Transverse colon (tissue), 4 donors: ENCODE results near the gene PHF3. TPM values are rescaled to one million over a fixed set of nuclear protein-coding genes. Genes with fewer than 3 reads are reported as not detected.
"Not testable (repeated sequence)": the region's sequence is repeated elsewhere in the genome, so short reads cannot be mapped to it uniquely, and the experiment has no call there.

Experiments used
- DNase-seq: peaks from one replicate; pipeline ENCODE4 v3.0.0-alpha.2; 2019
- H3K27ac ChIP-seq, 4 donors: fragments of 200-600 bp; sonication (generic); 2 replicates each; pipeline ENCODE4 v1.5.1; 2016 to 2018; ENCODE audit warnings: inconsistent platforms in 4 of 4
- H3K27me3 ChIP-seq: fragments of 200-600 bp; sonication (generic); 2 replicates; pipeline ENCODE4 v1.5.1; 2017; ENCODE audit warnings: inconsistent platforms
- H3K36me3 ChIP-seq, 4 donors: fragments of 200-600 bp; sonication (generic); 2 replicates each; pipeline ENCODE4 v1.5.1; 2017 to 2019; ENCODE audit warnings: inconsistent platforms in 4 of 4
- H3K4me1 ChIP-seq, 4 donors: fragments of 200-600 bp; sonication (generic); 2 replicates each; pipeline ENCODE4 v1.5.1; 2017 to 2020; ENCODE audit warnings: inconsistent platforms in 4 of 4
- H3K4me3 ChIP-seq, 4 donors: fragments of 200-600 bp; sonication (generic); 1 replicate in 1 of 4; 2 replicates in 3 of 4; pipeline versions ENCODE4 v1.5.1 to v1.6.1; 2017 to 2019; ENCODE audit warnings: inconsistent platforms in 4 of 4
- H3K9me3 ChIP-seq, 2 donors: fragments of 200-600 bp; sonication (generic); 2 replicates each; pipeline ENCODE4 v1.5.1; 2017 to 2019; ENCODE audit warnings: inconsistent platforms in 2 of 2
- CTCF ChIP-seq, 5 experiments: fragments of 200-600 bp in 3 of 5; fragments of 450-650 bp in 2 of 5; sonication (generic) in 3 of 5; IDR thresholded peaks; 1 replicate in 2 of 5; 2 replicates in 3 of 5; pipeline ENCODE4 v1.5.1; 2016 to 2017; ENCODE audit warnings: antibody characterized with exemption in 5 of 5, inconsistent platforms in 3 of 5, mild to moderate bottlenecking in 2 of 5, moderate library complexity in 1 of 5
- EP300 ChIP-seq: sonication (generic); formaldehyde crosslinking; IDR thresholded peaks from one replicate; pipeline ENCODE4 v1.6.1; 2017; ENCODE audit warnings: antibody characterized with exemption, low read depth
- POLR2A ChIP-seq: fragments of 450-650 bp; IDR thresholded peaks from one replicate; pipeline ENCODE4 v1.6.1; 2016; ENCODE audit warnings: antibody characterized with exemption, mild to moderate bottlenecking, moderate library complexity
- POLR2AphosphoS5 ChIP-seq, 3 donors: sonication (generic); formaldehyde crosslinking; IDR thresholded peaks; one replicate each; pipeline ENCODE4 v1.6.1; 2016; ENCODE audit warnings: antibody characterized with exemption in 3 of 3
- WGBS, 2 donors: methylation state at CpG; one replicate each; pipeline ENCODE4 v1.1.5; 2018; ENCODE audit warnings: low coverage in 1 of 2; 5-methylcytosine and 5-hydroxymethylcytosine counted together
- in situ Hi-C, 4 donors: fragments of 200-750 bp; cut with MboI; loops; one replicate each; pipeline versions ENCODE4 v1.15.0 to v1.15.1; 2017; ENCODE audit warnings: low sequenced_read_pairs in 3 of 4, low pct_ligation_motif_present in 1 of 4, low pct_unique_long_range_greater_than_20kb in 1 of 4
- intact Hi-C: fragments of 100-400 bp; cut with DNase I; formaldehyde crosslinking; loops from one replicate; pipeline ENCODE4 v1.15.1; 2023; ENCODE audit warnings: low total_unique reads
- total RNA-seq, 4 donors: library from RNA; depleted of rRNA; stranded (reverse); fragments of >200 nt; gene quantifications; one replicate each; pipeline ENCODE4 v1.1.0, GENCODE V29; 2016

The PHF3 gene
- total RNA-seq, 4 donors from 2014 or later = 49.4 to 94.8 (median 68.9) TPM

GRCh38 chr6:63745784-63746183 is 110.2 kb downstream of the PHF3 start:
- TF ChIP-seq EP300 = no peak
- no peak for TF ChIP-seq POLR2A
- TF ChIP-seq CTCF (IDR thresholded peaks at IDR 0.05) = no peak
- TF ChIP-seq POLR2AphosphoS5 (IDR thresholded peaks at IDR 0.05) = no peak
- no peak overlapping the region for H3K27ac ChIP-seq
- no peaks in the 10 kb centered on the region for H3K9me3 ChIP-seq
- DNase-seq = no peak
- no peaks in the 10 kb centered on the region for H3K36me3 ChIP-seq
- no peaks in the 10 kb centered on the region for H3K27me3 ChIP-seq
- no peak overlapping the region for H3K4me3 ChIP-seq
- intact Hi-C loops (no loop called here), in situ Hi-C loops (no loop called here)
- no peaks in the 10 kb centered on the region for H3K4me1 ChIP-seq

GRCh38 chr6:63750400-63750799 is 114.8 kb downstream of the PHF3 start:
- WGBS, 2 donors = 95 to 100% methylated on average over 2 of the region's 2 CpGs
- in situ Hi-C loops = loop anchor here in 2 of 4 donors (25.0 kb wide), 3 partner anchors 138 to 438 kb away; partner anchors contain the start of gene LGSN (in 1 of the 2)
- DNase-seq = no peak
- Histone ChIP-seq H3K36me3 (no peaks in the 10 kb centered on the region), H3K27me3 (no peaks in the 10 kb centered on the region), H3K4me3 (no peak overlapping the region), H3K4me1 (no peaks in the 10 kb centered on the region), H3K9me3 (no peaks in the 10 kb centered on the region), H3K27ac (no peak overlapping the region)
- intact Hi-C loops = no loop called here
- no peak for TF ChIP-seq POLR2A
- no peak for TF ChIP-seq EP300
- TF ChIP-seq POLR2AphosphoS5 (IDR thresholded peaks at IDR 0.05) = no peak
- no peak for TF ChIP-seq CTCF (IDR thresholded peaks at IDR 0.05)

GRCh38 chr6:63757275-63757674 is 121.7 kb downstream of the PHF3 start:
- H3K9me3 ChIP-seq = peaks cover 6 to 13% of the 10 kb centered on the region in 2 donors
- DNase-seq, H3K27me3 ChIP-seq, H3K36me3 ChIP-seq, H3K27ac ChIP-seq, intact Hi-C loops, H3K4me1 ChIP-seq, H3K4me3 ChIP-seq: not testable (repeated sequence)
- in situ Hi-C loops = loop anchor here in 3 of 4 donors (5.0 to 25.0 kb wide), 4 partner anchors 145 to 445 kb away; partner anchors contain the start of gene LGSN (in 1 of the 3)

- no peak for DNase-seq
- no peak for TF ChIP-seq EP300
- TF ChIP-seq POLR2A = no peak
- TF ChIP-seq CTCF (IDR thresholded peaks at IDR 0.05) = no peak
- no peak for TF ChIP-seq POLR2AphosphoS5 (IDR thresholded peaks at IDR 0.05)
- H3K4me1 ChIP-seq = peaks cover 0 to 3% (median 0%) of the 10 kb centered on the region in 4 donors
- H3K36me3 ChIP-seq = no peaks in the 10 kb centered on the region
- no peaks in the 10 kb centered on the region for H3K27me3 ChIP-seq
- H3K9me3 ChIP-seq = peaks cover 6 to 13% of the 10 kb centered on the region in 2 donors
- H3K27ac ChIP-seq = no peak overlapping the region
- 50 to 77% methylated on average over 1 of the region's 1 CpG for WGBS, 2 donors
- H3K4me3 ChIP-seq = no peak overlapping the region
- intact Hi-C loops (no loop called here), in situ Hi-C loops (loop anchor here in 3 of 4 donors (5.0 to 25.0 kb wide), 4 partner anchors 146 to 446 kb away; partner anchors contain the start of gene LGSN (in 1 of the 3))
Observed at GRCh38 chr6:63757826-63758225, 122.2 kb downstream of the PHF3 start.

- Histone ChIP-seq H3K27ac (no peak overlapping the region), H3K27me3 (no peaks in the 10 kb centered on the region), H3K4me3 (no peak overlapping the region), H3K9me3 (peaks cover 6 to 13% of the 10 kb centered on the region in 2 donors), H3K36me3 (no peaks in the 10 kb centered on the region), H3K4me1 (peaks cover 0 to 3% (median 0%) of the 10 kb centered on the region in 4 donors)
- DNase-seq = no peak
- in situ Hi-C loops (loop anchor here (5.0 to 25.0 kb wide), 6 partner anchors 147 to 447 kb away; partner anchors contain the start of gene LGSN (in 1 of the 4)), intact Hi-C loops (no loop called here)
- TF ChIP-seq EP300 (no peak), POLR2A (no peak), CTCF (IDR thresholded peaks at IDR 0.05) (no peak)
Observed at GRCh38 chr6:63759605-63760105, 124.1 kb downstream of the PHF3 start.
